Mesothelial cell of epicardium (in vitro differentiated cells): Measurements from ENCODE around the gene MFSD6L. TPM values are rescaled to one million over a fixed set of nuclear protein-coding genes. Genes with fewer than 3 reads are reported as not detected.
A peak's percentile ranks its signal among the peaks of the same experiment; 100 is the strongest.

Experiments used
- DNase-seq, 2 experiments: peaks; one replicate each; pipeline ENCODE4 v3.0.0; 2021; ENCODE audit warnings: low spot score in 2 of 2; ENCODE audit not compliant: unreplicated experiment in 2 of 2
- H3K27ac Mint-ChIP-seq: 2 replicates; pipeline ENCODE4 v1.8.0; 2021; ENCODE audit warnings: mixed read lengths
- H3K27me3 Mint-ChIP-seq: 2 replicates; pipeline ENCODE4 v1.8.0; 2021; ENCODE audit warnings: low read depth, mixed read lengths
- H3K36me3 Mint-ChIP-seq: 2 replicates; pipeline ENCODE4 v1.8.0; 2021; ENCODE audit warnings: mixed read lengths
- H3K4me1 Mint-ChIP-seq: 2 replicates; pipeline ENCODE4 v1.8.0; 2021; ENCODE audit warnings: mixed read lengths
- H3K4me3 Mint-ChIP-seq: 2 replicates; pipeline ENCODE4 v1.8.0; 2021; ENCODE audit warnings: mild to moderate bottlenecking, moderate library complexity, mixed read lengths
- H3K9me3 Mint-ChIP-seq: 2 replicates; pipeline ENCODE4 v1.8.0; 2021; ENCODE audit warnings: mixed read lengths
- total RNA-seq: library from RNA; stranded (reverse); gene quantifications from 3 replicates; pipeline ENCODE4 v1.2.1, GENCODE V29; 2021
- TF ChIP-seq, protein P1 (sequence below): fragments of 200-600 bp; sonication (generic); IDR thresholded peaks from one replicate; pipeline ENCODE4 v1.5.0; 2021; ENCODE audit warnings: antibody characterized with exemption; ENCODE audit not compliant: unreplicated experiment

The MFSD6L gene
- total RNA-seq, 1 donor from 2014 or later, result 4.0 TPM

GRCh38 chr17:8794636-8795035 is 4.5 kb downstream of the MFSD6L start:
- H3K36me3 Mint-ChIP-seq, result peaks cover 3% of the 10 kb centered on the region
- TF ChIP-seq, protein P1, sequence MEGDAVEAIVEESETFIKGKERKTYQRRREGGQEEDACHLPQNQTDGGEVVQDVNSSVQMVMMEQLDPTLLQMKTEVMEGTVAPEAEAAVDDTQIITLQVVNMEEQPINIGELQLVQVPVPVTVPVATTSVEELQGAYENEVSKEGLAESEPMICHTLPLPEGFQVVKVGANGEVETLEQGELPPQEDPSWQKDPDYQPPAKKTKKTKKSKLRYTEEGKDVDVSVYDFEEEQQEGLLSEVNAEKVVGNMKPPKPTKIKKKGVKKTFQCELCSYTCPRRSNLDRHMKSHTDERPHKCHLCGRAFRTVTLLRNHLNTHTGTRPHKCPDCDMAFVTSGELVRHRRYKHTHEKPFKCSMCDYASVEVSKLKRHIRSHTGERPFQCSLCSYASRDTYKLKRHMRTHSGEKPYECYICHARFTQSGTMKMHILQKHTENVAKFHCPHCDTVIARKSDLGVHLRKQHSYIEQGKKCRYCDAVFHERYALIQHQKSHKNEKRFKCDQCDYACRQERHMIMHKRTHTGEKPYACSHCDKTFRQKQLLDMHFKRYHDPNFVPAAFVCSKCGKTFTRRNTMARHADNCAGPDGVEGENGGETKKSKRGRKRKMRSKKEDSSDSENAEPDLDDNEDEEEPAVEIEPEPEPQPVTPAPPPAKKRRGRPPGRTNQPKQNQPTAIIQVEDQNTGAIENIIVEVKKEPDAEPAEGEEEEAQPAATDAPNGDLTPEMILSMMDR, result no peak
- H3K27ac Mint-ChIP-seq, result no peak overlapping the region
- H3K27me3 Mint-ChIP-seq, result peaks cover 24% of the 10 kb centered on the region
- DNase-seq, result no peak
- H3K4me1 Mint-ChIP-seq, result peaks cover 7% of the 10 kb centered on the region
- H3K4me3 Mint-ChIP-seq, result no peak overlapping the region
- H3K9me3 Mint-ChIP-seq, result peaks cover 8% of the 10 kb centered on the region

DNA sequence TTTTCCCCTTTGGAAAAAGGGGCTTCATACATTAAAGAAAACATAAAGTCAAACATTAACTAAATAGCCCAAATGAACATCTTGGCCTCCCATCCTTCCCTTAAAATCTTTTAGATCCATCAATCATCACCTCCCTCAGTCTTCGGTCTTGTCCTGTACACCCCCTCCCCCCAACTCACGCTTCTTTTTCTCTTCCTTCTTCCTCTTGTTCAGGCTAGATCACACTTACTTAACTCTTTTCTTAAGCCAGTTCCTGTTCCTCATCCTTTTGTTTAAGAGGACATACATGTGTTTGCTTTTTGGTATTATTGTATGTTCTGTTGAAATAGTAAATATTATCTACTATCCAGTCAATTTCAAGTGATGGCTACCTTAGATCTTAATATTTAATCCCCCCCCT is 5.5 kb downstream of the MFSD6L start:
- peaks cover 8% of the 10 kb centered on the region for H3K9me3 Mint-ChIP-seq
- no peak overlapping the region for H3K27ac Mint-ChIP-seq
- H3K27me3 Mint-ChIP-seq, result peaks cover 18% of the 10 kb centered on the region
- DNase-seq, result no peak
- no peak overlapping the region for H3K4me3 Mint-ChIP-seq
- peaks cover 2% of the 10 kb centered on the region for H3K4me1 Mint-ChIP-seq
- TF ChIP-seq, protein P1, result no peak
- peaks cover 3% of the 10 kb centered on the region for H3K36me3 Mint-ChIP-seq

- Mint-ChIP-seq H3K36me3 (peaks cover 3% of the 10 kb centered on the region), H3K9me3 (peaks cover 8% of the 10 kb centered on the region), H3K27ac (no peak overlapping the region), H3K27me3 (peaks cover 8% of the 10 kb centered on the region), H3K4me3 (no peak overlapping the region), H3K4me1 (no peaks in the 10 kb centered on the region)
- TF ChIP-seq, protein P1, result no peak
- DNase-seq, result no peak
These were observed 6.5 kb downstream of the MFSD6L start for GRCh38 chr17:8792646-8793045.

DNA sequence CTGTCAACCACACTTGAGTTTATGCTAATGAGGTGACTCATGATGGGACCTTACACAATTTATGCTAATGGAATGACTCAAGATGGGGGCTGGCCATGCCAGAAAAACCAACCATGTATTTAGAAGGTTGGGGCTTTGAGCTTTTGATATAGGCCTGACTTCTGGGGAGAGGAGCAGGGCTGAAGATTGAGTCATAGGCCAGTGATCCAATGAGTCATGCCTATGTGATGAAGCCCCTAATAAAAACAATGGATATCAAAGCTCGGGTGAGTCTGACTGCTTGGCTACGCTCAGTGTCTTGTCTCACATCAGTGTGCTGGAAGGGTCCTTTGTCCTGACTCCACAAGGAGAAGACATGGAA is 7.3 kb downstream of the MFSD6L start:
- Mint-ChIP-seq H3K9me3 (peaks cover 8% of the 10 kb centered on the region), H3K4me3 (no peak overlapping the region), H3K4me1 (no peaks in the 10 kb centered on the region), H3K27me3 (peaks cover 2% of the 10 kb centered on the region), H3K36me3 (peaks cover 3% of the 10 kb centered on the region), H3K27ac (no peak overlapping the region)
- TF ChIP-seq, protein P1, result no peak
- no peak for DNase-seq

DNA sequence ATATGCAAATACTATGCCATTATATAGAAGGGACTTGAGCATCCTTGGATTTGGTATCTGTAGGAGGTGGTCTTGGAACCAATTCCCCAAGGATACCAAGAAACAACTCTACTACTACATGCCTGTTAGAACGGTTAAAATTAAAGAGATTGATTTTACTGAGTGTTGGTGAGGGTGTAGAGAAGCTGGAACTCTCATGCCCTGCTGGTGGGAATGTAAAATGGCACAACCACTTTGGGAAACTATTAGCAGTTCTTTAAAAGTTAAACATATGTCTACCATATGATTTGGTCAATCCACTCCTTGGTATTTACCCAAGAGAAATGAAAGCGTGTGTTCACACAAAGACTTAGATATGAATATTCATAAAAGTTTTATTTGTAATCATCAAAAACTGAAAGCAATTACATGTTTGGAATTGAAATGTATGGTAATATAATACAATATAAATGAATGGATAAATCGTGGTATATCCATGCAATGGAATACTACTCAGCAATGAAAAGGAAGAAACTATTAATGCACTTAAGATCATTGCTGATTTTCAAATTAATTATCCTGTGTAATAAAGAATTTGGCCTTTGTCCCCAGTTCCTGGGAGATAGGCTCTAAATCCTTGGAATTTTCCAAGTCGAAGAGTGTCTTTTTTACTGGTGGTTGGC is 7.8 kb downstream of the MFSD6L start:
- Mint-ChIP-seq H3K9me3 (peaks cover 8% of the 10 kb centered on the region), H3K4me3 (no peak overlapping the region), H3K27ac (no peak overlapping the region), H3K4me1 (no peaks in the 10 kb centered on the region), H3K27me3 (no peaks in the 10 kb centered on the region), H3K36me3 (peaks cover 3% of the 10 kb centered on the region)
- no peak for DNase-seq
- TF ChIP-seq, protein P1, result peak; percentile 39
